ENCODE results near the gene FHIP2A.

Gene FHIP2A

DNA sequence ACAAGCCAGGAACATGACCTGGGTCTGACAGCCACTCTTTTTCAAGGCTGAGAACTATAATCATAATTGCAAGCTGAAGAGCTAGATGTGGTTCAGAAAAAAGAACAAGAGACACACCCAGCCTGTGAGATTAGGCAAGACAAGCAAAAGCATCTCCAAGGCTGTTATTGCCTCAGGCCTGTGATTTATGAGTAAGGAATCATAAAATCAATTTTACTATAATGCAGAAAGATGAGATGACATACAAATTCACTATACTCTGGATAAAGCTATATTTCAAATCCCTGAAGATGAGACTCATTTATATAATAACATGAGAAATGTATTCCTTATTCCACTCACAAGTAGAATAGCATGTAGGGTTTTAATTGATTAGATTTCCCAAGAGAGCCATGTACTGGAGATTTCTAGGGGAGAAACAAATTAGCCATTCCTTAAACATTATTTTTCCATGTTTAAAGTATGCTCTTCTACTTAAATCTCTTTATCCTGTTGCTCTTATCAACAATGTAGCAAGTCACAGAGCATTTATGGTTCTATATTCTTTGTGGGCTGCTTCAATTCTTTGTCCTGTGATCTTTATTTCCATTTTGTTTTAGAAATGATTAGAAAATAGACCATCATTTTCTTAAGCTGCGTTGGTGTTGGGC, 47.4 kb downstream of the FHIP2A start:
- no peak overlapping the region for H3K4me2 ChIP-seq (ENCODE audit: insufficient read depth, low read length)
- H3K79me2 ChIP-seq (ENCODE audit: insufficient read depth, low read length), result no peaks in the 10 kb centered on the region
- no peak for DNase-seq
- no peaks in the 10 kb centered on the region for H3K27me3 ChIP-seq (ENCODE audit: insufficient read depth, low read length, poor library complexity)
- no peaks in the 10 kb centered on the region for H3K4me1 ChIP-seq (ENCODE audit: insufficient read depth, low read length)
- H3K4me3 ChIP-seq (ENCODE audit: low read depth in 1 of 2, low read length in 2 of 2), result no peak overlapping the region
- TF ChIP-seq EZH2 (IDR thresholded peaks at IDR 0.05; ENCODE audit: borderline replicate concordance, low read depth, low read length, severe bottlenecking), result no peak
- TF ChIP-seq, protein P1, sequence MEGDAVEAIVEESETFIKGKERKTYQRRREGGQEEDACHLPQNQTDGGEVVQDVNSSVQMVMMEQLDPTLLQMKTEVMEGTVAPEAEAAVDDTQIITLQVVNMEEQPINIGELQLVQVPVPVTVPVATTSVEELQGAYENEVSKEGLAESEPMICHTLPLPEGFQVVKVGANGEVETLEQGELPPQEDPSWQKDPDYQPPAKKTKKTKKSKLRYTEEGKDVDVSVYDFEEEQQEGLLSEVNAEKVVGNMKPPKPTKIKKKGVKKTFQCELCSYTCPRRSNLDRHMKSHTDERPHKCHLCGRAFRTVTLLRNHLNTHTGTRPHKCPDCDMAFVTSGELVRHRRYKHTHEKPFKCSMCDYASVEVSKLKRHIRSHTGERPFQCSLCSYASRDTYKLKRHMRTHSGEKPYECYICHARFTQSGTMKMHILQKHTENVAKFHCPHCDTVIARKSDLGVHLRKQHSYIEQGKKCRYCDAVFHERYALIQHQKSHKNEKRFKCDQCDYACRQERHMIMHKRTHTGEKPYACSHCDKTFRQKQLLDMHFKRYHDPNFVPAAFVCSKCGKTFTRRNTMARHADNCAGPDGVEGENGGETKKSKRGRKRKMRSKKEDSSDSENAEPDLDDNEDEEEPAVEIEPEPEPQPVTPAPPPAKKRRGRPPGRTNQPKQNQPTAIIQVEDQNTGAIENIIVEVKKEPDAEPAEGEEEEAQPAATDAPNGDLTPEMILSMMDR (IDR thresholded peaks at IDR 0.05; ENCODE audit: borderline replicate concordance, extremely low read depth, low read length, poor library complexity, severe bottlenecking), result no peak
- ATAC-seq (ENCODE audit: insufficient read depth, low read depth), result no peak
- no peaks in the 10 kb centered on the region for H4K20me1 ChIP-seq (ENCODE audit: insufficient read depth, low read length)
- H3K9ac ChIP-seq (ENCODE audit: low read depth, low read length), result no peak overlapping the region
- no peaks in the 10 kb centered on the region for H3K9me3 ChIP-seq (ENCODE audit: insufficient read depth, low read length, severe bottlenecking)
- no peak overlapping the region for H3K27ac ChIP-seq (ENCODE audit: low read length)
- no peak overlapping the region for H2AFZ ChIP-seq (ENCODE audit: low read depth, low read length)
- peaks cover 9% of the 10 kb centered on the region for H3K36me3 ChIP-seq (ENCODE audit: insufficient read depth, low read length)

GRCh38 chr10:114869520-114869892, 47.9 kb downstream of the FHIP2A start:
- Histone ChIP-seq H2AFZ (ENCODE audit: low read depth, low read length) (no peak overlapping the region), H3K27ac (ENCODE audit: low read length) (no peak overlapping the region), H3K4me3 (ENCODE audit: low read depth in 1 of 2, low read length in 2 of 2) (no peak overlapping the region), H3K4me1 (ENCODE audit: insufficient read depth, low read length) (no peaks in the 10 kb centered on the region), H3K36me3 (ENCODE audit: insufficient read depth, low read length) (peaks cover 4% of the 10 kb centered on the region; the same call in 1 of the 2 replicates), H3K9me3 (ENCODE audit: insufficient read depth, low read length, severe bottlenecking) (no peaks in the 10 kb centered on the region), H3K27me3 (ENCODE audit: insufficient read depth, low read length, poor library complexity) (no peaks in the 10 kb centered on the region), H3K9ac (ENCODE audit: low read depth, low read length) (no peak overlapping the region), H3K79me2 (ENCODE audit: insufficient read depth, low read length) (no peaks in the 10 kb centered on the region), H4K20me1 (ENCODE audit: insufficient read depth, low read length) (no peaks in the 10 kb centered on the region), H3K4me2 (ENCODE audit: insufficient read depth, low read length) (no peak overlapping the region)
- ATAC-seq (ENCODE audit: insufficient read depth, low read depth), result no peak
- no peak for TF ChIP-seq EZH2 (IDR thresholded peaks at IDR 0.05; ENCODE audit: borderline replicate concordance, low read depth, low read length, severe bottlenecking)
- TF ChIP-seq, protein P1 (IDR thresholded peaks at IDR 0.05; ENCODE audit: borderline replicate concordance, extremely low read depth, low read length, poor library complexity, severe bottlenecking), result no peak
- DNase-seq, result no peak

DNA sequence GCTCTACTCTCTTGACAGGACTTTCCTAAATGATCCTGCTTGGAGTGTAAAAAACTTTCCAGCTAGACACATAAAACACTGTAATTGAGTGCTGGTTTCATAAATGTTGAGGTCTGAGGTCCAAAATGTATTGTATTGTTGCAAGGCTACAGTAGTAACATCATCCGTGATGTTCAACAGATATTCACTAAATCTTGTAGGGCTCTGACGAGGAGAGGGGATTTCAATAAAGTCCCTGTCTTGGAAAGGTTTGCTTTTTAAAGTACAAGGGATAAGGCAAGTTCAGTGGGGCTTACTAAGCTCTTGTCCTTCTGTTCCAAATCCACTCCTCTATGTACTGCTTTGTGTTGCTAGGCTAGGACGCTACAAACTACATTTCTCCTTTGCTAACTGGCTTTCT, 48.9 kb downstream of the FHIP2A start:
- TF ChIP-seq, protein P1 (IDR thresholded peaks at IDR 0.05; ENCODE audit: borderline replicate concordance, extremely low read depth, low read length, poor library complexity, severe bottlenecking), result no peak
- no peak for TF ChIP-seq EZH2 (IDR thresholded peaks at IDR 0.05; ENCODE audit: borderline replicate concordance, low read depth, low read length, severe bottlenecking)
- ATAC-seq (ENCODE audit: insufficient read depth, low read depth), result no peak

More for the DNA sequence above, 48.9 kb downstream of the FHIP2A start:
- no peak overlapping the region for H3K4me2 ChIP-seq (ENCODE audit: insufficient read depth, low read length)
- H2AFZ ChIP-seq (ENCODE audit: low read depth, low read length), result no peak overlapping the region
- no peak overlapping the region for H3K4me3 ChIP-seq (ENCODE audit: low read depth in 1 of 2, low read length in 2 of 2)
- H3K27me3 ChIP-seq (ENCODE audit: insufficient read depth, low read length, poor library complexity), result no peaks in the 10 kb centered on the region
- H3K9me3 ChIP-seq (ENCODE audit: insufficient read depth, low read length, severe bottlenecking), result no peaks in the 10 kb centered on the region
- H3K4me1 ChIP-seq (ENCODE audit: insufficient read depth, low read length), result no peaks in the 10 kb centered on the region
- H3K9ac ChIP-seq (ENCODE audit: low read depth, low read length), result no peak overlapping the region
- H3K79me2 ChIP-seq (ENCODE audit: insufficient read depth, low read length), result no peaks in the 10 kb centered on the region
- no peaks in the 10 kb centered on the region for H3K36me3 ChIP-seq (ENCODE audit: insufficient read depth, low read length)
- no peaks in the 10 kb centered on the region for H4K20me1 ChIP-seq (ENCODE audit: insufficient read depth, low read length)
- DNase-seq, result no peak
- no peak overlapping the region for H3K27ac ChIP-seq (ENCODE audit: low read length)

Measured in DND-41 (cell line).